ENCODE data around the gene ZBTB40. TPM values are rescaled to one million over a fixed set of nuclear protein-coding genes. Genes with fewer than 3 reads are reported as not detected.

The ZBTB40 gene
- total and polyA plus RNA-seq, 2 of the 13 experiments (the other 11 are each of a cell fraction or from before 2014, with no cell fraction given): 8.8 to 16.5 TPM

DNA sequence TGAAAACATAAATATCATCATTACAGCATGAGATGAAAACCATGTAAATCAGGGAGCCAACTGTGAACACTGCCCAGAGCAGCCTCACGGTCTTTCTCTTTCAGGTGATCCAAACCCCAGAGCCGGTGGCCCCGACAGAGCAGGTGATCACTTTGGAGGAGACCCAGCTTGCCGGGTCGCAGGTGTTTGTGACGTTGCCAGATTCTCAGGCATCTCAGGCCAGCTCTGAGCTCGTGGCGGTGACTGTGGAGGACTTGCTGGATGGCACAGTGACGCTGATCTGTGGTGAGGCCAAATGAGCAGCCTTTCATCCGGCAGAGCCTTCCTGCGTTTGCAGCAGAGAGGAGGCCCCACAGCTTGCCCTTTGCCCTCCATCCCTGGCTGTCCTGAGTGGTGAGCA is 74.4 kb downstream of the ZBTB40 start:
- FAIRE-seq: no peak

More for the DNA sequence above, 74.4 kb downstream of the ZBTB40 start:
- DNase-seq (ENCODE audit: low spot score) (no peak), ATAC-seq (no peak)
- intact Hi-C loops (cut with micrococcal nuclease; ENCODE audit: unreplicated experiment) (no loop called here), in situ Hi-C loops (cut with HindIII; ENCODE audit: extremely low pct_ligation_motif_present, low pct_unique_long_range_greater_than_20kb) (no loop called here)
- no peak overlapping the region for H2AFZ ChIP-seq (ENCODE audit: low read length)
- no peaks in the 10 kb centered on the region for H3K9me3 ChIP-seq (ENCODE audit: low read length)
- no peaks in the 10 kb centered on the region for H3K4me1 ChIP-seq (ENCODE audit: insufficient read depth, low read length)
- POLR2A ChIA-PET: no interaction called here
- no TSS peak for BruUV-seq (replicated peaks)
- H3K4me2 ChIP-seq (ENCODE audit: low read depth, low read length): no peak overlapping the region
- peaks cover 24 to 52% of the 10 kb centered on the region in 2 experiments for H3K36me3 ChIP-seq (replicated peaks in 1 of 2; ENCODE audit: control insufficient read depth in 1 of 2, insufficient read depth in 2 of 2, low read length in 2 of 2)
- no peaks in the 10 kb centered on the region for H3K27me3 ChIP-seq (ENCODE audit: control insufficient read depth in 1 of 2, insufficient read depth in 2 of 2, low read length in 2 of 2)
- CTCF ChIA-PET (ENCODE audit: low intra/inter-chr PET ratio, low total read pairs): no interaction called here
- TF ChIP-seq PAWR (CRISPR knock-in tag; IDR thresholded peaks at IDR 0.05; ENCODE audit: borderline replicate concordance): no peak
- no peak for TF ChIP-seq MXD4 (CRISPR knock-in tag; IDR thresholded peaks at IDR 0.05)
- TF ChIP-seq, protein P1, sequence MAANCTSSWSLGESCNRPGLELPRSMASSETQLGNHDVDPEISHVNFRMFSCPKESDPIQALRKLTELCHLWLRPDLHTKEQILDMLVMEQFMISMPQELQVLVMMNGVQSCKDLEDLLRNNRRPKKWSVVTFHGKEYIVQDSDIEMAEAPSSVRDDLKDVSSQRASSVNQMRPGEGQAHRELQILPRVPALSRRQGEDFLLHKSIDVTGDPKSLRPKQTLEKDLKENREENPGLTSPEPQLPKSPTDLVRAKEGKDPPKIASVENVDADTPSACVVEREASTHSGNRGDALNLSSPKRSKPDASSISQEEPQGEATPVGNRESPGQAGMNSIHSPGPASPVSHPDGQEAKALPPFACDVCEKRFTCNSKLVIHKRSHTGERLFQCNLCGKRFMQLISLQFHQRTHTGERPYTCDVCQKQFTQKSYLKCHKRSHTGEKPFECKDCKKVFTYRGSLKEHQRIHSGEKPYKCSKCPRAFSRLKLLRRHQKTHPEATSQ (CRISPR knock-in tag; IDR thresholded peaks at IDR 0.05; ENCODE audit: borderline replicate concordance): no peak
- TF ChIP-seq LCORL (IDR thresholded peaks at IDR 0.05): no peak
- TF ChIP-seq LCORL (CRISPR knock-in tag; IDR thresholded peaks at IDR 0.05): no peak
- TF ChIP-seq, protein P2, sequence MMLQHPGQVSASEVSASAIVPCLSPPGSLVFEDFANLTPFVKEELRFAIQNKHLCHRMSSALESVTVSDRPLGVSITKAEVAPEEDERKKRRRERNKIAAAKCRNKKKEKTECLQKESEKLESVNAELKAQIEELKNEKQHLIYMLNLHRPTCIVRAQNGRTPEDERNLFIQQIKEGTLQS (CRISPR knock-in tag; IDR thresholded peaks at IDR 0.05): no peak
- TF ChIP-seq, protein P3, sequence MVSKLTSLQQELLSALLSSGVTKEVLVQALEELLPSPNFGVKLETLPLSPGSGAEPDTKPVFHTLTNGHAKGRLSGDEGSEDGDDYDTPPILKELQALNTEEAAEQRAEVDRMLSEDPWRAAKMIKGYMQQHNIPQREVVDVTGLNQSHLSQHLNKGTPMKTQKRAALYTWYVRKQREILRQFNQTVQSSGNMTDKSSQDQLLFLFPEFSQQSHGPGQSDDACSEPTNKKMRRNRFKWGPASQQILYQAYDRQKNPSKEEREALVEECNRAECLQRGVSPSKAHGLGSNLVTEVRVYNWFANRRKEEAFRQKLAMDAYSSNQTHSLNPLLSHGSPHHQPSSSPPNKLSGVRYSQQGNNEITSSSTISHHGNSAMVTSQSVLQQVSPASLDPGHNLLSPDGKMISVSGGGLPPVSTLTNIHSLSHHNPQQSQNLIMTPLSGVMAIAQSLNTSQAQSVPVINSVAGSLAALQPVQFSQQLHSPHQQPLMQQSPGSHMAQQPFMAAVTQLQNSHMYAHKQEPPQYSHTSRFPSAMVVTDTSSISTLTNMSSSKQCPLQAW (CRISPR knock-in tag; IDR thresholded peaks at IDR 0.05): no peak
- TF ChIP-seq ZNF446 (CRISPR knock-in tag; IDR thresholded peaks at IDR 0.05): no peak
- TF ChIP-seq RFXANK (CRISPR knock-in tag; IDR thresholded peaks at IDR 0.05): no peak
- TF ChIP-seq CHD2 (IDR thresholded peaks at IDR 0.05; ENCODE audit: low read depth, low read length): no peak
- no peak for TF ChIP-seq ZNF777 (CRISPR knock-in tag; IDR thresholded peaks at IDR 0.05)
- no peak for TF ChIP-seq ZNF567 (CRISPR knock-in tag; IDR thresholded peaks at IDR 0.05; ENCODE audit: borderline replicate concordance)
- H3K4me3 ChIP-seq (replicated peaks in 1 of 3; ENCODE audit: insufficient read depth in 1 of 3, low read depth in 2 of 3, low read length in 3 of 3): no peak overlapping the region
- H4K20me1 ChIP-seq (ENCODE audit: insufficient read depth, low read length): no peaks in the 10 kb centered on the region
- no peak overlapping the region for H3K9ac ChIP-seq (ENCODE audit: insufficient read depth, low read depth, low read length)
- H3K27ac ChIP-seq (ENCODE audit: extremely low read length, insufficient read depth, low read length): no peak overlapping the region
- WGBS (ENCODE audit: low lambda C conversion rate): 91% methylated on average over 8 of the region's 11 CpGs
- no peaks in the 10 kb centered on the region for H3K79me2 ChIP-seq (ENCODE audit: insufficient read depth, low read length)

All from HepG2 (cell line).